HTERT RPE-1 (cell line): ENCODE results near the gene DUSP9.

Experiments used
- in situ Hi-C: fragments of 300-500 bp; cut with MboI; formaldehyde crosslinking; loops from 4 replicates; pipeline ENCODE4 v1.14.3; 2020; ENCODE audit warnings: low sequenced_read_pairs

Gene DUSP9

GRCh38 chrX:153647461-153648357 lies 706 bp downstream of the DUSP9 start:
- in situ Hi-C loops, result no loop called here

GRCh38 chrX:153648358-153649177 lies 1.6 kb downstream of the DUSP9 start:
- in situ Hi-C loops, result no loop called here

GRCh38 chrX:153649178-153649914 lies 2.3 kb downstream of the DUSP9 start:
- in situ Hi-C loops, result no loop called here

- in situ Hi-C loops, result no loop called here
Measured at GRCh38 chrX:153649915-153650782, 3.1 kb downstream of the DUSP9 start.

- in situ Hi-C loops, result no loop called here
Measured at GRCh38 chrX:153650959-153651358, 4.0 kb downstream of the DUSP9 start.

- in situ Hi-C loops, result no loop called here
Measured at GRCh38 chrX:153651540-153652079, 4.6 kb downstream of the DUSP9 start.

- in situ Hi-C loops, result no loop called here
Measured at GRCh38 chrX:153653556-153653955, 6.6 kb downstream of the DUSP9 start.

- in situ Hi-C loops, result no loop called here
Measured at GRCh38 chrX:153657161-153657560, 10.2 kb downstream of the DUSP9 start.

GRCh38 chrX:153659268-153659667 lies 12.3 kb downstream of the DUSP9 start:
- in situ Hi-C loops, result no loop called here

GRCh38 chrX:153662266-153662665 lies 15.3 kb downstream of the DUSP9 start:
- in situ Hi-C loops, result no loop called here

GRCh38 chrX:153665726-153666306 lies 18.8 kb downstream of the DUSP9 start:
- in situ Hi-C loops, result no loop called here

GRCh38 chrX:153667281-153667955 lies 20.4 kb downstream of the DUSP9 start:
- in situ Hi-C loops, result no loop called here

- in situ Hi-C loops, result no loop called here
Measured at GRCh38 chrX:153667956-153668396, 21.0 kb downstream of the DUSP9 start.

GRCh38 chrX:153668423-153669173 lies 21.6 kb downstream of the DUSP9 start:
- in situ Hi-C loops, result no loop called here

GRCh38 chrX:153669174-153669890 lies 22.3 kb downstream of the DUSP9 start:
- in situ Hi-C loops, result no loop called here

- in situ Hi-C loops, result no loop called here
Measured at GRCh38 chrX:153669901-153670731, 23.1 kb downstream of the DUSP9 start.
